IMR-90 (cell line): ENCODE measurements around the gene NOL9. TPM values are rescaled to one million over a fixed set of nuclear protein-coding genes. Genes with fewer than 3 reads are reported as not detected.

Source experiments
- ATAC-seq: fragments of 200-7000 bp; cut with Tn5 transposase; 2 replicates; pipeline ENCODE4 v1.9.1; 2020; ENCODE audit warnings: low read depth, mild to moderate bottlenecking, moderate library complexity
- BruUV-seq: library from RNA; stranded (reverse); fragments of 400-500 nt; replicated peaks from 2 replicates; lab custom pipeline; 2021; lab: Mats Ljungman, UMichigan
- CTCF ChIA-PET: fragments of 300-600 bp; formaldehyde crosslinking; extraction: SDS; loops from one replicate; lab custom pipeline; 2021; ENCODE audit warnings: antibody characterized with exemption; lab: Yijun Ruan, JAX
- POLR2A ChIA-PET: fragments of 300-600 bp; sonication (Branson Sonifier 250); formaldehyde crosslinking; loops from one replicate; lab custom pipeline; 2022; ENCODE audit warnings: antibody characterized with exemption; ENCODE audit not compliant: unreplicated experiment; lab: Charles Lee
- DNase-seq: peaks from one replicate; pipeline ENCODE4 v3.0.0; 2013
- H2AFZ ChIP-seq: replicated peaks from 2 replicates; pipeline ENCODE3; 2013; ENCODE audit warnings: low read length, mild to moderate bottlenecking; ENCODE audit not compliant: poor library complexity
- H2AK5ac ChIP-seq: 2 replicates; pipeline ENCODE4 v1.6.1; 2013; ENCODE audit warnings: low read depth, low read length, inconsistent platforms
- H2AK9ac ChIP-seq: replicated peaks from 2 replicates; pipeline ENCODE3; 2013; ENCODE audit warnings: mild to moderate bottlenecking, low read depth, low read length, moderate library complexity; ENCODE audit not compliant: poor library complexity
- H2BK120ac ChIP-seq: 2 replicates; pipeline ENCODE4 v1.6.1; 2013; ENCODE audit warnings: low read depth, low read length, inconsistent platforms
- H2BK15ac ChIP-seq: 3 replicates; pipeline ENCODE4 v1.6.1; 2013; ENCODE audit warnings: low read depth, low read length, inconsistent platforms
- H2BK20ac ChIP-seq: 2 replicates; pipeline ENCODE4 v1.6.1; 2013; ENCODE audit warnings: low read depth, mild to moderate bottlenecking, inconsistent platforms, low read length, moderate library complexity
- H2BK5ac ChIP-seq: 2 replicates; pipeline ENCODE4 v1.6.1; 2013; ENCODE audit warnings: mild to moderate bottlenecking, low read depth, low read length, inconsistent platforms; ENCODE audit not compliant: poor library complexity, severe bottlenecking
- H3K14ac ChIP-seq: replicated peaks from 2 replicates; pipeline ENCODE4 v1.6.1; 2013; ENCODE audit warnings: low read depth, low read length, inconsistent platforms
- H3K18ac ChIP-seq: 2 replicates; pipeline ENCODE4 v1.6.1; 2013; ENCODE audit warnings: low read depth, low read length, control low read depth
- H3K23ac ChIP-seq: 2 replicates; pipeline ENCODE4 v1.6.1; 2013; ENCODE audit warnings: low read depth, low read length, inconsistent platforms
- H3K27ac ChIP-seq: 2 replicates; pipeline ENCODE4 v1.5.1; 2013; ENCODE audit warnings: mild to moderate bottlenecking, control low read depth, low read length; ENCODE audit not compliant: insufficient read depth
- H3K27me3 ChIP-seq: 2 replicates; pipeline ENCODE4 v1.6.1; 2013; ENCODE audit warnings: low read length; ENCODE audit not compliant: control insufficient read depth, insufficient read depth
- H3K36me3 ChIP-seq: 2 replicates; pipeline ENCODE4 v1.6.1; 2013; ENCODE audit warnings: low read length, mixed read lengths; ENCODE audit not compliant: control insufficient read depth, insufficient read depth
- H3K4ac ChIP-seq: 2 replicates; pipeline ENCODE4 v1.6.1; 2013; ENCODE audit warnings: low read depth, low read length, inconsistent platforms
- H3K4me1 ChIP-seq: 2 replicates; pipeline ENCODE4 v1.6.1; 2013; ENCODE audit warnings: low read length, mixed read lengths; ENCODE audit not compliant: control insufficient read depth, insufficient read depth
- H3K4me2 ChIP-seq: 2 replicates; pipeline ENCODE4 v1.6.1; 2013; ENCODE audit warnings: low read depth, mild to moderate bottlenecking, control low read depth, low read length, moderate library complexity
- H3K4me3 ChIP-seq: 2 replicates; pipeline ENCODE4 v1.5.1; 2013; ENCODE audit warnings: low read depth, mild to moderate bottlenecking, control low read depth, low read length, moderate library complexity; ENCODE audit not compliant: insufficient read depth
- H3K56ac ChIP-seq: 2 replicates; pipeline ENCODE4 v1.6.1; 2013; ENCODE audit warnings: low read length, inconsistent platforms; ENCODE audit not compliant: insufficient read depth; ENCODE audit errors: extremely low read depth
- H3K79me1 ChIP-seq, 2 experiments: 2 replicates each; pipeline ENCODE4 v1.6.1; 2013; ENCODE audit warnings: low read length in 2 of 2, inconsistent platforms in 1 of 2, low read depth in 1 of 2
- H3K9ac ChIP-seq: 2 replicates; pipeline ENCODE4 v1.6.1; 2013; ENCODE audit warnings: low read depth, low read length, control low read depth
- H3K9me1 ChIP-seq: 2 replicates; pipeline ENCODE4 v1.6.1; 2013; ENCODE audit warnings: low read length, inconsistent platforms; ENCODE audit not compliant: insufficient read depth
- H3K9me3 ChIP-seq: 2 replicates; pipeline ENCODE4 v1.6.1; 2013; ENCODE audit warnings: low read length; ENCODE audit not compliant: control insufficient read depth, insufficient read depth
- H4K20me1 ChIP-seq: 2 replicates; pipeline ENCODE4 v1.6.1; 2013; ENCODE audit warnings: low read length, inconsistent platforms; ENCODE audit not compliant: insufficient read depth
- H4K5ac ChIP-seq: 2 replicates; pipeline ENCODE4 v1.6.1; 2013; ENCODE audit warnings: mild to moderate bottlenecking, low read depth, low read length, control low read depth
- H4K8ac ChIP-seq, 2 experiments: 2 replicates each; pipeline ENCODE4 v1.6.1; 2013; ENCODE audit warnings: low read depth in 2 of 2, low read length in 2 of 2, control low read depth in 1 of 2, inconsistent platforms in 1 of 2
- H4K91ac ChIP-seq: 2 replicates; pipeline ENCODE4 v1.6.1; 2013; ENCODE audit warnings: low read depth, low read length, inconsistent platforms; ENCODE audit not compliant: insufficient read depth
- SMC3 ChIP-seq: fragments of 150-350 bp; IDR thresholded peaks from 2 replicates; pipeline ENCODE4 v1.6.1; 2016; ENCODE audit warnings: low read depth, mild to moderate bottlenecking, antibody characterized with exemption, low read length, moderate library complexity
- USF2 ChIP-seq: fragments of 150-350 bp; IDR thresholded peaks from 2 replicates; pipeline ENCODE4 v1.6.1; 2017; ENCODE audit warnings: mild to moderate bottlenecking, antibody characterized with exemption, low read length, low read depth
- WGBS, 2 experiments: methylation state at CpG; one replicate each; pipeline versions ENCODE4 v1.1.5 to v1.1.7; 2013; ENCODE audit warnings: missing lambda C conversion rate in 2 of 2; ENCODE audit not compliant: insufficient read length in 1 of 2; ENCODE audit errors: extremely low coverage in 2 of 2; 5-methylcytosine and 5-hydroxymethylcytosine counted together
- dilution Hi-C: fragments of 300-500 bp; cut with HindIII; formaldehyde crosslinking; loops from one replicate; pipeline ENCODE4 v1.14.3; 2018; ENCODE audit warnings: low sequenced_read_pairs; ENCODE audit not compliant: unreplicated experiment
- in situ Hi-C: fragments of 300-500 bp; cut with MboI; formaldehyde crosslinking; loops from 3 replicates; pipeline ENCODE4 v1.14.3; 2019; ENCODE audit warnings: low sequenced_read_pairs, inconsistent platforms, mixed read lengths
- intact Hi-C: fragments of 100-400 bp; cut with micrococcal nuclease; formaldehyde crosslinking; loops from 2 replicates; pipeline ENCODE4 v1.10.0; 2022
- polyA plus RNA-seq, 3 experiments: library from polyadenylated mRNA; depleted of rRNA; stranded (reverse); fragments of >200 nt; gene quantifications; 2 replicates each; pipeline ENCODE4 v1.2.3, GENCODE V29; 2012; ENCODE audit warnings: low replicate concordance in 1 of 3
- total RNA-seq: library from RNA; depleted of rRNA; stranded (reverse); fragments of >200 nt; gene quantifications from 2 replicates; pipeline ENCODE4 v1.2.3, GENCODE V29; 2012
- TF ChIP-seq, protein P1 (sequence below): conservative IDR thresholded peaks from 2 replicates; pipeline ENCODE4 v1.5.1; 2012; ENCODE audit warnings: mild to moderate bottlenecking, low read depth, low read length, improper control_type of control experiment

NOL9 gene
- total and polyA plus RNA-seq, 2 of the 4 experiments (the other 2 are of a cell fraction): 13.0 to 19.2 TPM

- no peak for TF ChIP-seq USF2
These were observed 27.4 kb upstream of the NOL9 start (continued) for GRCh38 chr1:6581561-6582305.

DNA sequence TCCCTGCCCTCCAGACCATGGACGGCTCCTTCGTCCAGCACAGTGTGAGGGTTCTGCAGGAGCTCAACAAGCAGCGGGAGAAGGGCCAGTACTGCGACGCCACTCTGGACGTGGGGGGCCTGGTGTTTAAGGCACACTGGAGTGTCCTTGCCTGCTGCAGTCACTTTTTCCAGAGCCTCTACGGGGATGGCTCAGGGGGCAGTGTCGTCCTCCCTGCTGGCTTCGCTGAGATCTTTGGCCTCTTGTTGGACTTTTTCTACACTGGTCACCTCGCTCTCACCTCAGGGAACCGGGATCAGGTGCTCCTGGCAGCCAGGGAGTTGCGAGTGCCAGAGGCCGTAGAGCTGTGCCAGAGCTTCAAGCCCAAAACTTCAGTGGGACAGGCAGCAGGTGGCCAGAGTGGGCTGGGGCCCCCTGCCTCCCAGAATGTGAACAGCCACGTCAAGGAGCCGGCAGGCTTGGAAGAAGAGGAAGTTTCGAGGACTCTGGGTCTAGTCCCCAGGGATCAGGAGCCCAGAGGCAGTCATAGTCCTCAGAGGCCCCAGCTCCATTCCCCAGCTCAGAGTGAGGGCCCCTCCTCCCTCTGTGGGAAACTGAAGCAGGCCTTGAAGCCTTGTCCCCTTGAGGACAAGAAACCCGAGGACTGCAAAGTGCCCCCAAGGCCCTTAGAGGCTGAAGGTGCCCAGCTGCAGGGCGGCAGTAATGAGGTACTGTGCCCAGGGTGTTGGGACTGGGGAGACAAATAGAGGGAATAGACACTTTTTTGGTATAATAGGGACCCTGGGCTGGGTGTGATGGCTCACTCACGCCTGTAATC, 26.5 kb upstream of the NOL9 start:
- ChIA-PET CTCF (interaction anchor here (0.5 kb wide), 1 partner anchor 9 kb away, joined by 3 read pairs; no protein-coding TSS in a partner anchor), POLR2A (no interaction called here)
- Histone ChIP-seq H3K27ac (peak overlapping the region; percentile 60; the same call in 1 of the 2 replicates), H4K8ac (peak overlapping the region in 1 of 2 experiments; percentile 74; a peak in 1 of 4 replicates), H3K9me1 (peaks cover 17% of the 10 kb centered on the region), H3K9me3 (no peaks in the 10 kb centered on the region), H4K20me1 (peaks cover 15% of the 10 kb centered on the region), H2AK9ac (peak overlapping the region; percentile 94), H2BK5ac (no peak overlapping the region), H3K4ac (no peak overlapping the region), H2AK5ac (no peak overlapping the region), H3K4me3 (peak overlapping the region; percentile 71), H3K4me2 (peak overlapping the region; percentile 99), H3K56ac (no peak overlapping the region), H3K14ac (0 out of 2 replicates have a peak overlapping the region, but pooled peaks have one; percentile 59), H2AFZ (peak overlapping the region; percentile 89), H3K23ac (peak overlapping the region; percentile 75), H4K91ac (no peak overlapping the region), H3K18ac (no peak overlapping the region), H4K5ac (no peak overlapping the region; the same call in 1 of the 2 replicates), H2BK15ac (no peak overlapping the region), H3K9ac (peak overlapping the region; percentile 56), H2BK20ac (no peak overlapping the region), H2BK120ac (no peak overlapping the region), H3K36me3 (0 out of 2 replicates have a peak, but pooled peaks cover 3% of the 10 kb centered on the region), H3K27me3 (no peaks in the 10 kb centered on the region), H3K4me1 (peaks cover 11% of the 10 kb centered on the region), H3K79me1 (peaks cover 15 to 41% of the 10 kb centered on the region in 2 experiments)
- in situ Hi-C loops: no loop called here
- no TSS peak for BruUV-seq
- WGBS, 2 experiments: 39% methylated on average over 15 of the region's 19 CpGs; no CpG with 5 or more reads in 1 of the 2 experiments
- no peak; the same call in 1 of the 2 replicates for ATAC-seq
- no peak for DNase-seq
- dilution Hi-C loops: no loop called here
- no peak for TF ChIP-seq SMC3
- TF ChIP-seq, protein P1, sequence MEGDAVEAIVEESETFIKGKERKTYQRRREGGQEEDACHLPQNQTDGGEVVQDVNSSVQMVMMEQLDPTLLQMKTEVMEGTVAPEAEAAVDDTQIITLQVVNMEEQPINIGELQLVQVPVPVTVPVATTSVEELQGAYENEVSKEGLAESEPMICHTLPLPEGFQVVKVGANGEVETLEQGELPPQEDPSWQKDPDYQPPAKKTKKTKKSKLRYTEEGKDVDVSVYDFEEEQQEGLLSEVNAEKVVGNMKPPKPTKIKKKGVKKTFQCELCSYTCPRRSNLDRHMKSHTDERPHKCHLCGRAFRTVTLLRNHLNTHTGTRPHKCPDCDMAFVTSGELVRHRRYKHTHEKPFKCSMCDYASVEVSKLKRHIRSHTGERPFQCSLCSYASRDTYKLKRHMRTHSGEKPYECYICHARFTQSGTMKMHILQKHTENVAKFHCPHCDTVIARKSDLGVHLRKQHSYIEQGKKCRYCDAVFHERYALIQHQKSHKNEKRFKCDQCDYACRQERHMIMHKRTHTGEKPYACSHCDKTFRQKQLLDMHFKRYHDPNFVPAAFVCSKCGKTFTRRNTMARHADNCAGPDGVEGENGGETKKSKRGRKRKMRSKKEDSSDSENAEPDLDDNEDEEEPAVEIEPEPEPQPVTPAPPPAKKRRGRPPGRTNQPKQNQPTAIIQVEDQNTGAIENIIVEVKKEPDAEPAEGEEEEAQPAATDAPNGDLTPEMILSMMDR: no peak; the same call in 1 of the 2 replicates
- intact Hi-C loops: no loop called here
